Measurements from ENCODE around the gene SLC12A8.

DNA sequence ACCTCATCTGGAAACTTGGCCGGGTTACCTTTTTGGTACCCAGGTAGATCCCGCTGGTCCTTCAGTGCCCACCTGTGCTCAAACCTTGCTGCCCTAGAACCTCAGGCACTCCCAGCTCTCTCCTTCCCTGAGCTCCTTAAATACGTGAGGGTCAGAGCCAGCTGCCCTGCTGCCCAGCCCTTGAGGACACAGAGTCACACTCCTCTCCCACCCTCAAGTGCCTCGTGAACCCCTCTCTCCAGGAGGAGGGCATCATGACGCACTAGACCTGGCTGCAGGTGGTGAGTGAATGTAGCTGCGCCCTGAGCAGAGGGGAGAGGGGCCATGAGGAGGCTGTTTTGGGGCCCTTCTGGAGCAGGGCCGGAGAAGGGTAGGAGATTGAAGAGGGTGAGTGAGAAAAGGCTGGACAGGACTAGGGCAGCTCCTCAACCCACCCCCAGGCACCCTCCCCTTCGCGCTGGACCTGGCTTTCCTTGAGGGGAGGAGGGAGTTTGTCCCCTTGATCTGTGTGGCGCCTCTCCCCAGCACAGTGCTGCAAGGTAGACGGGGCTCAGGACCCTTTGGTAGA lies 941 bp downstream of the SLC12A8 start:
- TF ChIP-seq GATA2 (IDR thresholded peaks at IDR 0.05; ENCODE audit: low read depth, low read length) (no peak), GATA3 (IDR thresholded peaks at IDR 0.05; ENCODE audit: low read depth, low read length) (no peak)
